Embryonic facial prominence (tissue), 1 donor: ENCODE data around the gene RNPS1.
"Not testable (repeated sequence)": the region's sequence is repeated elsewhere in the genome, so short reads cannot be mapped to it uniquely, and the experiment has no call there.

Source experiments
- DNase-seq: peaks from one replicate; pipeline ENCODE4 v3.0.0-alpha.2; 2016; ENCODE audit errors: extremely low spot score

The RNPS1 gene

GRCh38 chr16:2282866-2283555, 15.1 kb upstream of the RNPS1 start:
- DNase-seq: no peak

- no peak for DNase-seq
Observed at GRCh38 chr16:2282262-2282661, 14.3 kb upstream of the RNPS1 start.

GRCh38 chr16:2280981-2281542, 13.1 kb upstream of the RNPS1 start:
- DNase-seq: no peak

- no peak for DNase-seq
Observed at GRCh38 chr16:2280461-2280860, 12.5 kb upstream of the RNPS1 start.

- no peak for DNase-seq
Observed at GRCh38 chr16:2278956-2279800, 11.3 kb upstream of the RNPS1 start.

GRCh38 chr16:2278272-2278608, 10.3 kb upstream of the RNPS1 start:
- no peak for DNase-seq

GRCh38 chr16:2277466-2278271, 9.7 kb upstream of the RNPS1 start:
- DNase-seq: no peak

- DNase-seq: no peak
Observed at GRCh38 chr16:2276368-2277195, 8.7 kb upstream of the RNPS1 start.

- no peak for DNase-seq
Observed at GRCh38 chr16:2275476-2276367, 7.8 kb upstream of the RNPS1 start.

- no peak for DNase-seq
Observed at GRCh38 chr16:2273931-2274330, 6.0 kb upstream of the RNPS1 start.

GRCh38 chr16:2273484-2273883, 5.6 kb upstream of the RNPS1 start:
- DNase-seq: no peak

- no peak for DNase-seq
Observed at GRCh38 chr16:2271848-2272461, 4.0 kb upstream of the RNPS1 start.

- no peak for DNase-seq
Observed at GRCh38 chr16:2270588-2271470, 2.9 kb upstream of the RNPS1 start.

- no peak for DNase-seq
Observed at GRCh38 chr16:2270070-2270462, 2.1 kb upstream of the RNPS1 start.

GRCh38 chr16:2267505-2267912, 417 bp downstream of the RNPS1 start:
- DNase-seq: not testable (repeated sequence)

GRCh38 chr16:2266887-2267286, 1.0 kb downstream of the RNPS1 start:
- DNase-seq: not testable (repeated sequence)

- DNase-seq: not testable (repeated sequence)
Observed at GRCh38 chr16:2263026-2263425, 4.9 kb downstream of the RNPS1 start.

- DNase-seq: no peak
Observed at GRCh38 chr16:2260250-2260649, 7.7 kb downstream of the RNPS1 start.

GRCh38 chr16:2258530-2258929, 9.4 kb downstream of the RNPS1 start:
- DNase-seq: not testable (repeated sequence)
